Measurements from ENCODE around the gene TBC1D10A. TPM values are rescaled to one million over a fixed set of nuclear protein-coding genes. Genes with fewer than 3 reads are reported as not detected.
A peak's percentile ranks its signal among the peaks of the same experiment; 100 is the strongest.

The TBC1D10A gene
- total and polyA plus RNA-seq, 5 experiments from 2014 or later, result 56.7 to 83.4 (median 66.7) TPM

GRCh38 chr22:30315962-30316576 is 10.7 kb downstream of the TBC1D10A start:
- Mint-ChIP-seq H3K9me3 (no peaks in the 10 kb centered on the region), H3K27me3 (no peaks in the 10 kb centered on the region), H3K27ac (peak overlapping the region; percentile 88 to 100 (median 92)), H3K36me3 (peaks cover 0 to 52% (median 8%) of the 10 kb centered on the region in 3 donors), H3K4me3 (peak overlapping the region in 9 of 10 donors; percentile 45 to 73 (median 69)), H3K4me1 (peaks cover 65 to 99% (median 97%) of the 10 kb centered on the region in 4 donors)
- POLR2A ChIA-PET, result interaction anchor here (0.7 to 18.7 kb wide), 5 partner anchors 9 to 980 kb away, joined by 3 to 424 read pairs (median 76); partner anchors contain the start of genes CASTOR1 and TBC1D10A
- DNase-seq (no peak), ATAC-seq (peak; percentile 26 to 42)

- ATAC-seq, result peak; percentile 46 to 50
- Mint-ChIP-seq H3K27ac (peak overlapping the region; percentile 88 to 100 (median 92)), H3K27me3 (no peaks in the 10 kb centered on the region), H3K9me3 (no peaks in the 10 kb centered on the region), H3K4me1 (peaks cover 70 to 99% (median 97%) of the 10 kb centered on the region in 4 donors), H3K4me3 (peak overlapping the region in 9 of 10 donors; percentile 36 to 71 (median 63)), H3K36me3 (peaks cover 0 to 40% (median 3%) of the 10 kb centered on the region in 3 donors)
- POLR2A ChIA-PET, result interaction anchor here (1.1 to 18.7 kb wide), 6 partner anchors 10 to 43 kb away, joined by 3 to 424 read pairs (median 40); partner anchors contain the start of genes CASTOR1, CCDC157, SF3A1 and TBC1D10A
- DNase-seq, result peak in 1 of 10 donors; percentile 56
Observed at GRCh38 chr22:30314915-30315314, 11.8 kb downstream of the TBC1D10A start.

GRCh38 chr22:30313527-30314363 is 13.0 kb downstream of the TBC1D10A start:
- Mint-ChIP-seq H3K9me3 (no peaks in the 10 kb centered on the region), H3K4me3 (peak overlapping the region in 9 of 10 donors; percentile 43 to 71 (median 63)), H3K27me3 (no peaks in the 10 kb centered on the region), H3K27ac (peak overlapping the region; percentile 88 to 100 (median 91)), H3K4me1 (peaks cover 66 to 99% (median 96%) of the 10 kb centered on the region in 4 donors), H3K36me3 (peaks cover 0 to 28% (median 3%) of the 10 kb centered on the region in 3 donors)
- DNase-seq (no peak), ATAC-seq (no peak)
- POLR2A ChIA-PET, result interaction anchor here (1.0 to 18.7 kb wide), 5 partner anchors 8 to 43 kb away, joined by 3 to 424 read pairs (median 76); partner anchors contain the start of genes CASTOR1, CCDC157, SF3A1 and TBC1D10A

GRCh38 chr22:30312053-30312452 is 14.7 kb downstream of the TBC1D10A start:
- Mint-ChIP-seq H3K27ac (peak overlapping the region; percentile 94 to 100 (median 98)), H3K4me3 (peak overlapping the region; percentile 39 to 86 (median 72)), H3K9me3 (no peaks in the 10 kb centered on the region), H3K27me3 (no peaks in the 10 kb centered on the region), H3K36me3 (peaks cover 0 to 16% (median 3%) of the 10 kb centered on the region in 3 donors), H3K4me1 (peaks cover 65 to 97% (median 96%) of the 10 kb centered on the region in 4 donors)
- POLR2A ChIA-PET, result interaction anchor here (1.2 to 8.6 kb wide), 4 partner anchors 13 to 45 kb away, joined by 3 to 151 read pairs (median 40); partner anchors contain the start of genes CASTOR1, CCDC157, SF3A1 and TBC1D10A
- DNase-seq, result no peak
- no peak for ATAC-seq

- POLR2A ChIA-PET, result interaction anchor here (1.2 to 14.6 kb wide), 7 partner anchors 11 to 113 kb away, joined by 3 to 424 read pairs (median 76); partner anchors contain the start of genes CASTOR1, CCDC157, SF3A1 and TBC1D10A
- Mint-ChIP-seq H3K4me3 (peak overlapping the region; percentile 47 to 86 (median 76)), H3K27ac (peak overlapping the region; percentile 94 to 100 (median 98)), H3K27me3 (no peaks in the 10 kb centered on the region), H3K9me3 (no peaks in the 10 kb centered on the region), H3K4me1 (peaks cover 67 to 97% (median 96%) of the 10 kb centered on the region in 4 donors), H3K36me3 (peaks cover 0 to 14% (median 3%) of the 10 kb centered on the region in 3 donors)
- ATAC-seq (no peak), DNase-seq (no peak)
Observed at GRCh38 chr22:30310881-30311771, 15.6 kb downstream of the TBC1D10A start.

- POLR2A ChIA-PET, result interaction anchor here (1.0 to 14.6 kb wide), 6 partner anchors 9 to 114 kb away, joined by 3 to 424 read pairs (median 9); partner anchors contain the start of genes CASTOR1, CCDC157, SEC14L2 and SF3A1
- Mint-ChIP-seq H3K27ac (peak overlapping the region; percentile 94 to 100 (median 98)), H3K27me3 (no peaks in the 10 kb centered on the region), H3K4me1 (peaks cover 70 to 97% (median 96%) of the 10 kb centered on the region in 4 donors), H3K4me3 (peak overlapping the region; percentile 47 to 86 (median 76)), H3K9me3 (no peaks in the 10 kb centered on the region), H3K36me3 (peaks cover 0 to 7% (median 0%) of the 10 kb centered on the region in 3 donors)
- peak; percentile 52 to 64 for ATAC-seq
- peak in 8 of 10 donors; percentile 39 to 80 (median 63) for DNase-seq
Observed at GRCh38 chr22:30309951-30310741, 16.6 kb downstream of the TBC1D10A start.

GRCh38 chr22:30308518-30309230 is 18.1 kb downstream of the TBC1D10A start:
- H3K4me1 Mint-ChIP-seq, result peaks cover 68 to 97% (median 96%) of the 10 kb centered on the region in 4 donors
- POLR2A ChIA-PET, result interaction anchor here (0.6 to 14.6 kb wide), 9 partner anchors 13 to 93 kb away, joined by 3 to 424 read pairs (median 5); partner anchors contain the start of genes CASTOR1, CCDC157, SEC14L2 and SF3A1
- peak overlapping the region; percentile 94 to 100 (median 98) for H3K27ac Mint-ChIP-seq
- no peaks in the 10 kb centered on the region for H3K27me3 Mint-ChIP-seq
- peaks cover 0 to 5% (median 2%) of the 10 kb centered on the region in 3 donors for H3K36me3 Mint-ChIP-seq
- DNase-seq, result peak in 1 of 10 donors; percentile 14
- H3K4me3 Mint-ChIP-seq, result peak overlapping the region; percentile 29 to 86 (median 76)
- no peak for ATAC-seq
- H3K9me3 Mint-ChIP-seq, result no peaks in the 10 kb centered on the region

- no peaks in the 10 kb centered on the region for H3K9me3 Mint-ChIP-seq
- ATAC-seq, result no peak
- peaks cover 73 to 99% (median 99%) of the 10 kb centered on the region in 4 donors for H3K4me1 Mint-ChIP-seq
- H3K27ac Mint-ChIP-seq, result peak overlapping the region; percentile 94 to 100 (median 98)
- peak overlapping the region; percentile 9 to 85 (median 72) for H3K4me3 Mint-ChIP-seq
- peaks cover 0 to 11% (median 5%) of the 10 kb centered on the region in 3 donors for H3K36me3 Mint-ChIP-seq
- H3K27me3 Mint-ChIP-seq, result no peaks in the 10 kb centered on the region
- DNase-seq, result no peak
- POLR2A ChIA-PET, result interaction anchor here (0.6 to 14.6 kb wide), 6 partner anchors 14 to 94 kb away, joined by 5 to 424 read pairs (median 11); partner anchors contain the start of genes CASTOR1, CCDC157, SF3A1 and TBC1D10A
Observed at GRCh38 chr22:30308093-30308492, 18.6 kb downstream of the TBC1D10A start.

GRCh38 chr22:30307041-30307574 is 19.6 kb downstream of the TBC1D10A start:
- H3K27ac Mint-ChIP-seq, result peak overlapping the region; percentile 94 to 100 (median 98)
- DNase-seq (peak in 3 of 10 donors; percentile 35 to 42 (median 38)), ATAC-seq (peak; percentile 3 to 11)
- H3K9me3 Mint-ChIP-seq, result no peaks in the 10 kb centered on the region
- H3K27me3 Mint-ChIP-seq, result no peaks in the 10 kb centered on the region
- peaks cover 71 to 99% (median 99%) of the 10 kb centered on the region in 4 donors for H3K4me1 Mint-ChIP-seq
- H3K36me3 Mint-ChIP-seq, result peaks cover 0 to 17% (median 5%) of the 10 kb centered on the region in 3 donors
- H3K4me3 Mint-ChIP-seq, result peak overlapping the region; percentile 63 to 85 (median 74)
- POLR2A ChIA-PET, result interaction anchor here (1.1 to 14.6 kb wide), 8 partner anchors 14 to 986 kb away, joined by 5 to 424 read pairs (median 8); partner anchors contain the start of genes CASTOR1, CCDC157, PIK3IP1 and SEC14L2
